GM12875 (cell line): Measurements from ENCODE around the gene LGI4.
"Not testable (repeated sequence)": the region's sequence is repeated elsewhere in the genome, so short reads cannot be mapped to it uniquely, and the experiment has no call there.

Experiments
- H3K4me3 ChIP-seq: one replicate; pipeline ENCODE4 v1.5.1; 2011; ENCODE audit warnings: low read depth, low read length, control low read depth
- CTCF ChIP-seq: IDR thresholded peaks from 2 replicates; pipeline ENCODE4 v1.5.1; 2011; ENCODE audit warnings: low read depth, mild to moderate bottlenecking, control low read depth, inconsistent platforms, low read length, moderate library complexity, borderline replicate concordance; ENCODE audit not compliant: insufficient read depth

Gene LGI4

GRCh38 chr19:35133826-35134225 is 1.0 kb downstream of the LGI4 start:
- H3K4me3 ChIP-seq: no peak overlapping the region
- no peak for TF ChIP-seq CTCF

GRCh38 chr19:35132254-35132653 is 2.6 kb downstream of the LGI4 start:
- no peak overlapping the region for H3K4me3 ChIP-seq
- no peak for TF ChIP-seq CTCF

- no peak for TF ChIP-seq CTCF
- no peak overlapping the region for H3K4me3 ChIP-seq
Measured at GRCh38 chr19:35130761-35131720, 3.8 kb downstream of the LGI4 start.

GRCh38 chr19:35129724-35130274 is 5.1 kb downstream of the LGI4 start:
- H3K4me3 ChIP-seq: not testable (repeated sequence)

GRCh38 chr19:35128398-35129057 is 6.3 kb downstream of the LGI4 start:
- TF ChIP-seq CTCF: no peak
- no peak overlapping the region for H3K4me3 ChIP-seq

- TF ChIP-seq CTCF: no peak
- H3K4me3 ChIP-seq: no peak overlapping the region
Measured at GRCh38 chr19:35127871-35128270, 7.0 kb downstream of the LGI4 start.

GRCh38 chr19:35126624-35126959 is 8.3 kb downstream of the LGI4 start:
- TF ChIP-seq CTCF: no peak
- H3K4me3 ChIP-seq: no peak overlapping the region
